NCI-H1092 (cell line): ENCODE measurements around the gene ONECUT3.

ENCODE experiments used
- DNase-seq: peaks from one replicate; lab custom pipeline; 2025; lab: John Stamatoyannopoulos, UW

ONECUT3 gene

DNA sequence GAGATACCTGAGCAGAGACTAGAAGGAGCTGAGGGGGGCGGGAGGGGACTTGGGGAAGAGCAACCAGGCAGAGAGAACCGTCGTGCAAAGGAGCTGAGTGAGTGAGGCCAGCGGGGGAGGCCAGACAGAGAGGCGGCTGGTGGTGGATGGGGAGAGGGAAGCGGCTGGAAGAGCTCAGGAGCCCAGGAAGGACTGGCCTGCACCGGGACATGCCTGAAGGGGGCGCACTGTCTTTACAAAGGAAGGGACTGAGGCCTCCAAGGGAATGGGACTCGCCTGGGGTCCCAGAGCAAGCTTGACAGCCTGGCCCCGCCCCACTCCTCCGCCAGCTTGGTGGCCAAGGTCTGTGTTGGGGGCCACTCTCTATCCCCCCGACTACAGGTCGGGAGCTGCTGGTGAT lies 14.9 kb downstream of the ONECUT3 start:
- no peak for DNase-seq

- no peak for DNase-seq
Measured at GRCh38 chr19:1768918-1769644, 15.8 kb downstream of the ONECUT3 start.

GRCh38 chr19:1769645-1769985 lies 16.3 kb downstream of the ONECUT3 start:
- DNase-seq, result no peak

DNA sequence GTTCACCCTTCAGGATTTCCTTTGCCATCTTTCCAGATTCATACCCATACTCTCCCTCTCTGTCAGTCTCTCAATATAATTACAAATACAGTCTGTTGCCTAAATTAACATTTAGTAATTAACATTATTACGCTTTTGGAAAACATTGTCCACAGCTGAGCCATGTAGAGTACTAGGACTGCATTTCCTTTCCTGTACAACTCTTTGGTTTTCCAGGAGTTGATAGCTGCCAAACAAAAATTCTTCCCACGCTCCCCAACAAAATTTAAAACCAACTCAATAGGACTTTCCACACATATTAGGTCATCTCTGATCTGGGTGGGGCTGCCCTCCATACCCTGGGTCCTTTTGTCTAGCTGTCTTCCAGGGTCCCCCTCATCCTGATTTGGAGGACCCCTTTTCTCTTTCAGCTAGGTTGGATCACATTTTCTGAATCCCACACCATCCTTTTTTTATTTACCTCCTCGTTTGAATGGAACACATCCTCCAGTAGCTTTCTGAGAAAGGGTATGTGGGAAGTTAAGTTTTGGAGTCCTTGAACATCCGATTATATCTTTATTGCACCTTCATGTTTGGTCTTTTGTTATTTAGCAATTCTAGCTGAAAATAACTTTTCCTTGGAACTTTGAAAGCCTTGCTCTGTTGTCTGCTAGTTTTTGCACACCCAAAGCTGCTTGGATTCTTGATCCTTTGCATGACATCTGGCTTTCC lies 17.7 kb downstream of the ONECUT3 start:
- no peak for DNase-seq

- DNase-seq, result no peak
Measured at GRCh38 chr19:1773184-1773583, 19.9 kb downstream of the ONECUT3 start.

DNA sequence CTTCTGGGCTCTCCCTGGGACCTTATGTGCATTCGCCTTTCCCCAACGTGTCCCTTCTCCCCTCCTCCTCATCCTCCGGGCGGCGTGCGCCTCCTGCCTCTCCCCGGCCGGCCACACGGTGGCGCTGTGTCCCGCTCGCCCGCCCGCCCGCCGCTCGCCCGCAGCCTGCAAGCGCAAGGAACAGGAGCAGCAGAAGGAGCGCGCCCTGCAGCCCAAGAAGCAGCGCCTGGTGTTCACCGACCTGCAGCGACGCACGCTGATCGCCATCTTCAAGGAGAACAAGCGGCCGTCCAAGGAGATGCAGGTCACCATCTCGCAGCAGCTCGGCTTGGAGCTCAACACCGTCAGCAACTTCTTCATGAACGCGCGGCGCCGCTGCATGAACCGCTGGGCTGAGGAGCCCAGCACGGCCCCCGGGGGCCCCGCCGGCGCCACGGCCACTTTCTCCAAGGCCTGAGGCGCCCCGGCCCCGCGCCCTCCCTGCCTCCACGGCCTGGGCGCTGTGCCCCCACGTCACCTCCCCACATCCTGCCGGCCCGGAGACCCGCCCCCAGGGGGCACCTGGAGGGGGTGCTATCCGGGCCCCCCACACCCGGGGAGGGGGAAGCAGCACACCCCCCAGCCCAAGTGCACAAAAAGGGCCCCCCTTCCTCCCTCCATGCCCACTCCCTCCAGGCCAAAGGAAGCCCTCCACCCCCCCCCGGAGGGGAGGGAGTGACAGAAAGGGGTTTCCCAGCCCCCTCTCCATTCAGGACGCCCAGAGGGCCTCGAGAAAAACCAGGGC lies 21.9 kb downstream of the ONECUT3 start:
- DNase-seq, result no peak

GRCh38 chr19:1775951-1776605 lies 22.8 kb downstream of the ONECUT3 start:
- no peak for DNase-seq

- no peak for DNase-seq
Measured at GRCh38 chr19:1776606-1777147, 23.4 kb downstream of the ONECUT3 start.

- DNase-seq, result no peak
Measured at GRCh38 chr19:1777149-1777548, 23.8 kb downstream of the ONECUT3 start.

DNA sequence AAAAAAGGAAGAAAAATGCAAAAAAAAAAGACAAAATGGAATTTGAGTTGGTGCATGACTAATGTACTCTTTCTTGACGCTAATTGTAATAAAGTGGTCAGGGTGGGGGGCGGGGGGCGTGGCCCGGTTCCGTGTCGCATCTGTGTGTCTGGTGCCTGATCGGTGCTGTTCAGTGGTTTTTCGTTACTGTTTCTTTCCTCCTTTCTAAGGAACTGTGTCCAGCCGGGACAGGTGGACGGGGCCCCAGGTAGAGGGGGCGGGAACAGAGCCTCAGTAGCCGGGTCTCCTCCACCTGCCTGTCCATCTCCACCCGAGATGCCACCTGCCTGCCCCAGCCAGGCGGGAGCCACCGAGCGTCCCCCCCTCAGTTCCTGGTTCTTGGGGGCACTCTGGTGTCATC lies 26.3 kb downstream of the ONECUT3 start:
- DNase-seq, result no peak

DNA sequence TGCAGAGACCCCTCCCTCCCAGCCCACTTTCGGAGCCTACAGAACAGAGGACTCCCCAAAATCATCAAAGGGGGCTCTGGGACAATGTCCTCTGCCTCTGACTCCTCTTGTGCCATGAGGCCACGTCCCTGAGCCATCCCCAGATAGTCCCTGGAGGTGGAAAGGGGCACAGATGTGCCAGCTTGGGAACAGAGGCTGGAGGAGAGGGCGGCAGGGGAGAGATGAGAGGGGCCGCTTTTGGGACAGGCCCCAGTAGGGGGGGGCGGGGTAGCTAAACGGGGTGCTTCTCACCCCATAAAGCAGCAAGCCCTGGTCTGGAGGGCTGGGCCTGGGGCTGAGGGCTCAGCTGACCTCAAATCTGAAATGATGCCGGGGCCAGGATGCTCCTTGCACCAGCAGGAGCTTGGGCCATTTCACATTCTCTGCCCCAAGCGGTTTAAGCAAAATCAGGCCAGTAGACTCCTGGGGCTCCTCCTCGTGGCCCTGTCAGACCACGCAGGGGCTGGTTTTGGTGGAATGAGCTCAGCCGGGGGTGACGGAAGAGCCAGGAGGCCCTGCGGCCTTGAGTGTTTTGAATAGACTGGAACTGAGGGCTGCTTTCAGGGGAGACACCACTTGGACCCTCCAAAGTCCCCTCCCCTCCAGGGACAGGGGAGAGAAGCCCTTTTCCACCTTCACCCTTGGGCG lies 27.1 kb downstream of the ONECUT3 start:
- DNase-seq, result no peak

DNA sequence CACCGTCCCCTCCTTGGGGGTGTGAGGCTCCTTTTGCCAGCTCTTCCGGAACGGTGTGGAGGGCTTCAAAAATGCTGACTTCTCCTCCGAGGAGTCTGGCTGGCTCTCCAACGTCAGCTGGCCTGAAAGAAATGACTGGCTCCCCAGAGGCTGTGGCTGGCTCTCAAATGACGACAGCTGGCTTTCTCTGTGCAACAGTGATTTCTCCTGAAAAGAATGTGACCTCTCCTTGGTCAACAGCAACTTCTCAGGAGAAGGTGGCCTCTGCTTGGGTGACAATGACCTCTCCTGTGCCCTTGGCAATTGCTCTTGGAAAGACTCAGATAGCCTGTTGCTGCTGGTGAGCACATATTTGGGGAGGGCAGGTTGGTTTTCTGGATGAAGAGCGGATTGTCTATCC lies 29.2 kb downstream of the ONECUT3 start:
- no peak for DNase-seq

- DNase-seq, result no peak
Measured at GRCh38 chr19:1783354-1783753, 30.0 kb downstream of the ONECUT3 start.

GRCh38 chr19:1783874-1784273 lies 30.6 kb downstream of the ONECUT3 start:
- DNase-seq, result no peak

GRCh38 chr19:1785310-1785709 lies 32.0 kb downstream of the ONECUT3 start:
- no peak for DNase-seq

- DNase-seq, result no peak
Measured at GRCh38 chr19:1786668-1787067, 33.4 kb downstream of the ONECUT3 start.

- DNase-seq, result no peak
Measured at GRCh38 chr19:1787116-1787515, 33.8 kb downstream of the ONECUT3 start.

DNA sequence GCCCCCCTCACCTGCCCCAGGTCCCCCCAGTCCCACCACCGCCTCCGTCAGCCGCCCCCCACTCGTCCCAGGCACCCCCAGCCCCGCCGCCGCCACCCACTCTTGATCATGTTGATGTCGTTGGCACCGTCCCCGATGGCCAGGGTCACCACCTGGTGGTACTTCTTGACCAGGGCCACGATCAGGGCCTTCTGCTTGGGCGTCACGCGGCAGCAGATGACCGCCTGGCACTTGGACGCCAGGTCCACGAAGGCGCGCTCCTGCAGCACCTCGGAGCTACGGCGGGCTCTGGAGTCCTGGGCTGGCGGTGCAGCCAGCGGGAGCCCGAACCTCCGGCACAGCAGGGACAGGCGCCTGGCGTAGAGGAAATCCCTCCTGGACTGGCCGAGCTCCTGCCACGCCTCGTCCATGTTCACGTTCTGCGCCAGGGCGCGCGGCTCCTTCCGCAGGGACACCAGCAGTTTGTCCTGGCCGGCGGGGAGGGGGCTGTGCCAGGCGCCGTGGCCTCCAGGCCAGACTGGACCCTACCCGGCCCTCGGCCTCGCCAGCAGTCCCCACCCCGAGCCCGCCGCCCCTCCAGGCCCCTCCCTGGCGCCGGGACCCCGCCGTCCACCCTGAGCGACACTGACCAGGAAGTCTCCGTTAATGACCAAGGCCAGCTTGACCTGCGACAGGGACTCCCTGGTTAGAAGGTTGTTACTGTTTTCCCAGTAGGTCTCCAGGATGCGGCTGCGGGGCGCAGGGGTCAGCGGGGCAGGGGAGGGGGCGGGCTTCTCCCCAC lies 36.1 kb downstream of the ONECUT3 start:
- no peak for DNase-seq

DNA sequence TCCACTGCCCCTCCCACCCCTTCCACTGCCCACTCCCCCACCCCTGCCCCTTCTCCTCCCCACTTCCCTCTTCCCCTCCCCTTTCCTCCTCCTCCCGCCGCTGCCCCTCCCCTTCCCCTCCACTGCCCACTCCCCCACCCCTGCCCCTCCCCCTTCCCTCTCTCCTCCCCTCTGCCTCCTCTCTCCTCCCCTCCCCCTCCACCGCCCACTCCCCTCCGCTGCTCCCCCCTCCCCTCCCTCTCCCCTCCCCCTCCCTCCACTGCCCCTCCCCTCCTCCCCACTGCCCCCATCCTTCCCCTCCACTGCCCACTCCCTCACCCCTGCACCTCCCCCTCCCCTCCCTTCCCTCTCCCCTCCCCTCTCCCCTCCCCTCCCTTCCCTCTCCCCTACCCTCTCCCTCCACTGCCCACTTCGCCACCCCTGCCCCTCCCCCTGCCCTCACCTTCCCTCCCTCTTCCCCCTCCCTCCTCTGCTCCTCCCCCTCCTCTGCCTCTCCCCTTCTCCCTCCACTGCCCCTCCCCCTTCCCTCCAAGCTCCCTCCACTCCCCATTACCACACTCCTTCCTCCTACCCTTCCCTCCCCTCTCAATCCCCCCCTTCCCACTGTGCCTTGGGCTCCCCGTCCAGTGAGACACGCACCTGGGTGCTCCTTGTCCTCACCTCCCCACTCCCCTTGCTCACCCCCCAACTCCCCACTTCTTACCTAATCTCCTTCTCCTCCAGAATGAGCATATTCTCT lies 36.9 kb downstream of the ONECUT3 start:
- DNase-seq, result no peak

- DNase-seq, result no peak
Measured at GRCh38 chr19:1791879-1792278, 38.6 kb downstream of the ONECUT3 start.
